ENCODE results near the gene B3GNT3. TPM values are rescaled to one million over a fixed set of nuclear protein-coding genes. Genes with fewer than 3 reads are reported as not detected.

The B3GNT3 gene
- total and polyA plus RNA-seq, 2 of the 8 experiments (the other 6 are each of a cell fraction or from before 2014, with no cell fraction given), result 1.5 TPM

- TF ChIP-seq CHD7 (IDR thresholded peaks at IDR 0.05; ENCODE audit: insufficient replicate concordance, low read length), result no peak
- TF ChIP-seq EGR1 (IDR thresholded peaks at IDR 0.05; ENCODE audit: borderline replicate concordance, low read depth, low read length), result no peak
- TF ChIP-seq POLR2A (IDR thresholded peaks at IDR 0.05; ENCODE audit: control extremely low read depth in 1 of 2, low read depth in 2 of 2, low read length in 2 of 2), result peak in 1 of 2 experiments; percentile 40; a peak in 1 of 3 replicates
- no peak for TF ChIP-seq HDAC2 (IDR thresholded peaks at IDR 0.05; ENCODE audit: borderline replicate concordance in 1 of 2, low read depth in 2 of 2, low read length in 2 of 2)
- no peak for TF ChIP-seq SIRT6 (IDR thresholded peaks at IDR 0.05; ENCODE audit: low read length)
- TF ChIP-seq HDAC6 (IDR thresholded peaks at IDR 0.05; ENCODE audit: low read depth, low read length), result no peak
- TF ChIP-seq RFX5 (IDR thresholded peaks at IDR 0.05; ENCODE audit: borderline replicate concordance, low read depth, low read length), result no peak
- TF ChIP-seq RNF2 (IDR thresholded peaks at IDR 0.05; ENCODE audit: borderline replicate concordance, low read depth, low read length, missing control alignments, poor library complexity, severe bottlenecking), result no peak
- no peak for TF ChIP-seq CBX5 (IDR thresholded peaks at IDR 0.05; ENCODE audit: low read depth, low read length)
- peak; percentile 41 for TF ChIP-seq POLR2AphosphoS5 (IDR thresholded peaks at IDR 0.05; ENCODE audit: low read depth, low read length)
Measured at GRCh38 chr19:17860331-17860992, 65.5 kb downstream of the B3GNT3 start (continued).
